SK-N-SH treated with all-trans-retinoic acid at 6 μM for 48 hours (cell line): ENCODE measurements around the gene C22orf39.

Experiments
- CSDC2 ChIP-seq: fragments of 250-450 bp; sonication (Bioruptor Pico); IDR thresholded peaks from 2 replicates; pipeline ENCODE4 v1.5.0; 2020; ENCODE audit warnings: mild to moderate bottlenecking, moderate library complexity
- CSRNP3 ChIP-seq: fragments of 250-450 bp; sonication (Bioruptor Pico); IDR thresholded peaks from 2 replicates; pipeline ENCODE4 v1.5.1; 2021; ENCODE audit warnings: mild to moderate bottlenecking, moderate library complexity
- GLIS3 ChIP-seq: fragments of 250-450 bp; sonication (Bioruptor Pico); IDR thresholded peaks from 2 replicates; pipeline ENCODE4 v1.5.0; 2020; ENCODE audit warnings: mild to moderate bottlenecking, moderate library complexity
- ISL1 ChIP-seq: fragments of 250-450 bp; sonication (Bioruptor Pico); IDR thresholded peaks from 2 replicates; pipeline ENCODE4 v2.1.2; 2022; ENCODE audit warnings: mild to moderate bottlenecking, moderate library complexity
- PATZ1 ChIP-seq: fragments of 250-450 bp; sonication (Bioruptor Pico); IDR thresholded peaks from 2 replicates; pipeline ENCODE4 v1.8.0; 2020; ENCODE audit warnings: mild to moderate bottlenecking, moderate library complexity, borderline replicate concordance
- POU6F1 ChIP-seq: fragments of 250-450 bp; sonication (Bioruptor Pico); IDR thresholded peaks from 2 replicates; pipeline ENCODE4 v1.8.0; 2021; ENCODE audit warnings: low read depth, mild to moderate bottlenecking, moderate library complexity, borderline replicate concordance
- PPARA ChIP-seq: fragments of 250-450 bp; sonication (Bioruptor Pico); IDR thresholded peaks from 2 replicates; pipeline ENCODE4 v1.5.0; 2020; ENCODE audit warnings: mild to moderate bottlenecking, borderline replicate concordance
- RARB ChIP-seq: fragments of 250-450 bp; sonication (Bioruptor Pico); IDR thresholded peaks from 2 replicates; pipeline ENCODE4 v1.8.0; 2021; ENCODE audit warnings: mild to moderate bottlenecking, moderate library complexity
- TOX ChIP-seq: fragments of 250-450 bp; sonication (Bioruptor Pico); IDR thresholded peaks from 2 replicates; pipeline ENCODE4 v1.8.0; 2021; ENCODE audit warnings: mild to moderate bottlenecking, moderate library complexity, borderline replicate concordance
- TSHZ2 ChIP-seq: fragments of 250-450 bp; sonication (Bioruptor Pico); IDR thresholded peaks from 2 replicates; pipeline ENCODE4 v1.5.0; 2020; ENCODE audit warnings: mild to moderate bottlenecking, moderate library complexity
- ZFP3 ChIP-seq: fragments of 250-450 bp; sonication (Bioruptor Pico); IDR thresholded peaks from 2 replicates; pipeline ENCODE4 v1.5.0; 2020; ENCODE audit warnings: mild to moderate bottlenecking, moderate library complexity
- ZFP30 ChIP-seq: fragments of 450-650 bp; formaldehyde crosslinking; IDR thresholded peaks from 2 replicates; pipeline ENCODE4 v1.5.0; 2022; ENCODE audit warnings: mild to moderate bottlenecking, moderate library complexity

- TF ChIP-seq RARB (CRISPR knock-in tag): no peak
- TF ChIP-seq CSDC2: no peak
- no peak for TF ChIP-seq ISL1
- no peak for TF ChIP-seq PPARA (CRISPR knock-in tag)
- no peak for TF ChIP-seq TOX (CRISPR knock-in tag)
- TF ChIP-seq PATZ1: no peak
- TF ChIP-seq TSHZ2: no peak
- TF ChIP-seq GLIS3: no peak
- TF ChIP-seq ZFP30 (CRISPR knock-in tag): no peak
- TF ChIP-seq CSRNP3 (CRISPR knock-in tag): no peak
- TF ChIP-seq ZFP3 (CRISPR knock-in tag): no peak
- TF ChIP-seq POU6F1 (CRISPR knock-in tag): no peak
These were observed 6.2 kb upstream of the C22orf39 start for GRCh38 chr22:19453718-19454117.
